Liver (tissue), 9 donors: ENCODE data around the gene KNCN. TPM values are rescaled to one million over a fixed set of nuclear protein-coding genes. Genes with fewer than 3 reads are reported as not detected.

Source experiments
- DNase-seq: peaks from one replicate; pipeline ENCODE4 v3.0.0-alpha.2; 2017; ENCODE audit warnings: low spot score
- H3K27ac ChIP-seq, 2 donors: one replicate each; pipeline ENCODE4 v1.7.0; 2013; ENCODE audit warnings: inconsistent platforms in 2 of 2, low read length in 2 of 2, control low read depth in 1 of 2, low read depth in 1 of 2, mild to moderate bottlenecking in 1 of 2
- H3K27me3 ChIP-seq, 4 donors: one replicate each; pipeline versions ENCODE4 v1.6.1 to v1.7.0; 2013; ENCODE audit warnings: low read length in 3 of 4, inconsistent platforms in 1 of 4, mild to moderate bottlenecking in 1 of 4, moderate library complexity in 1 of 4; ENCODE audit not compliant: control insufficient read depth in 4 of 4, insufficient read depth in 4 of 4
- H3K36me3 ChIP-seq, 4 donors: one replicate each; pipeline versions ENCODE4 v1.6.1 to v1.7.0; 2013; ENCODE audit warnings: low read length in 3 of 4, mild to moderate bottlenecking in 3 of 4, low read depth in 1 of 4, moderate library complexity in 1 of 4; ENCODE audit not compliant: control insufficient read depth in 4 of 4, insufficient read depth in 3 of 4
- H3K4me1 ChIP-seq, 4 donors: one replicate each; pipeline versions ENCODE4 v1.6.1 to v1.7.0; 2013; ENCODE audit warnings: low read length in 3 of 4, mild to moderate bottlenecking in 3 of 4, moderate library complexity in 1 of 4; ENCODE audit not compliant: control insufficient read depth in 4 of 4, insufficient read depth in 4 of 4
- H3K4me3 ChIP-seq, 3 donors: one replicate each; pipeline versions ENCODE4 v1.6.1 to v1.7.0; 2013; ENCODE audit warnings: low read length in 3 of 3, control low read depth in 1 of 3, low read depth in 1 of 3, mild to moderate bottlenecking in 1 of 3
- H3K9ac ChIP-seq, 2 donors: one replicate each; pipeline ENCODE4 v1.7.0; 2013; ENCODE audit warnings: low read length in 2 of 2, mild to moderate bottlenecking in 2 of 2, moderate library complexity in 2 of 2, control low read depth in 1 of 2, low read depth in 1 of 2
- H3K9me3 ChIP-seq, 4 donors: one replicate each; pipeline versions ENCODE4 v1.6.1 to v1.7.0; 2013; ENCODE audit warnings: low read length in 3 of 4; ENCODE audit not compliant: control insufficient read depth in 4 of 4
- EGR1 ChIP-seq, 2 donors: IDR thresholded peaks; 2 replicates each; pipeline ENCODE4 v1.6.1; 2016 to 2018; ENCODE audit warnings: antibody characterized with exemption in 2 of 2, low read depth in 2 of 2
- FOXA1 ChIP-seq: IDR thresholded peaks from 2 replicates; pipeline ENCODE4 v1.6.1; 2016; ENCODE audit warnings: antibody characterized with exemption
- FOXA2 ChIP-seq: IDR thresholded peaks from 2 replicates; pipeline ENCODE4 v1.6.1; 2016; ENCODE audit warnings: antibody characterized with exemption
- GABPA ChIP-seq, 2 donors: IDR thresholded peaks in 1 of 2; conservative IDR thresholded peaks in 1 of 2; 2 replicates each; pipeline ENCODE4 v1.6.1; 2016; ENCODE audit warnings: antibody characterized with exemption in 2 of 2, mild to moderate bottlenecking in 1 of 2, moderate library complexity in 1 of 2
- HNF4A ChIP-seq, 2 donors: conservative IDR thresholded peaks; 2 replicates each; pipeline ENCODE4 v1.6.1; 2016; ENCODE audit warnings: antibody characterized with exemption in 2 of 2, mild to moderate bottlenecking in 2 of 2
- HNF4G ChIP-seq: IDR thresholded peaks from 2 replicates; pipeline ENCODE4 v1.6.1; 2016; ENCODE audit warnings: antibody characterized with exemption
- JUND ChIP-seq, 2 donors: IDR thresholded peaks; 2 replicates each; pipeline ENCODE4 v1.6.1; 2016; ENCODE audit warnings: antibody characterized with exemption in 2 of 2
- NR2F2 ChIP-seq: IDR thresholded peaks from 2 replicates; pipeline ENCODE4 v1.6.1; 2016; ENCODE audit warnings: antibody characterized with exemption
- RAD21 ChIP-seq, 2 donors: IDR thresholded peaks; 2 replicates each; pipeline ENCODE4 v1.6.1; 2016; ENCODE audit warnings: antibody characterized with exemption in 2 of 2, mild to moderate bottlenecking in 2 of 2
- RXRA ChIP-seq, 2 donors: IDR thresholded peaks; 2 replicates each; pipeline ENCODE4 v1.6.1; 2017 to 2018; ENCODE audit warnings: antibody characterized with exemption in 2 of 2, mild to moderate bottlenecking in 1 of 2
- SP1 ChIP-seq: IDR thresholded peaks from 2 replicates; pipeline ENCODE4 v1.6.1; 2018; ENCODE audit warnings: antibody characterized with exemption, mild to moderate bottlenecking
- TAF1 ChIP-seq: conservative IDR thresholded peaks from 2 replicates; pipeline ENCODE4 v1.6.1; 2016; ENCODE audit warnings: antibody characterized with exemption, mild to moderate bottlenecking
- YY1 ChIP-seq: IDR thresholded peaks from 2 replicates; pipeline ENCODE4 v1.6.1; 2016; ENCODE audit warnings: antibody characterized with exemption, mild to moderate bottlenecking
- WGBS: extraction: QIAGEN DNeasy Blood & Tissue Kit; methylation state at CpG from one replicate; pipeline ENCODE4 v1.1.7; 2013; 5-methylcytosine and 5-hydroxymethylcytosine counted together
- polyA plus RNA-seq, 2 donors: library from polyadenylated mRNA; stranded (reverse) in 1 of 2; unstranded in 1 of 2; fragments of 200-250 nt in 1 of 2; fragments of >200 nt in 1 of 2; fragmentation: Nextera tagmentation in 1 of 2; extraction: Ambion mirVana in 1 of 2; gene quantifications; one replicate each; pipeline versions ENCODE4 v1.2.1 to v1.2.3, GENCODE V29; 2013 to 2015
- total RNA-seq, 2 donors: library from RNA; depleted of rRNA; stranded (reverse); fragments of >200 nt; gene quantifications; one replicate each; pipeline ENCODE4 v1.2.3, GENCODE V29; 2014
- TF ChIP-seq, protein P1 (sequence below): IDR thresholded peaks from 2 replicates; pipeline ENCODE4 v1.6.1; 2016; ENCODE audit warnings: antibody characterized with exemption, mild to moderate bottlenecking
- TF ChIP-seq, protein P2 (sequence below): IDR thresholded peaks from 2 replicates; pipeline ENCODE4 v1.6.1; 2016; ENCODE audit warnings: antibody characterized with exemption
- TF ChIP-seq, protein P3 (sequence below): IDR thresholded peaks from 2 replicates; pipeline ENCODE4 v1.6.1; 2016; ENCODE audit warnings: antibody characterized with exemption
- TF ChIP-seq, protein P4 (sequence below): fragments of 150-350 bp; IDR thresholded peaks from 2 replicates; pipeline ENCODE4 v1.5.1; 2017; ENCODE audit warnings: improper control_type of control experiment, low read depth, low read length; ENCODE audit not compliant: missing input control
- TF ChIP-seq, protein P5 (sequence below): IDR thresholded peaks from 2 replicates; pipeline ENCODE4 v1.6.1; 2016; ENCODE audit warnings: antibody characterized with exemption
- donor health status: healthy.
- donor health status: healthy.
- donor health status: healthy.
- donor health status: healthy.
- donor health status: healthy.

KNCN gene
- total and polyA plus RNA-seq, 4 donors = not detected

DNA sequence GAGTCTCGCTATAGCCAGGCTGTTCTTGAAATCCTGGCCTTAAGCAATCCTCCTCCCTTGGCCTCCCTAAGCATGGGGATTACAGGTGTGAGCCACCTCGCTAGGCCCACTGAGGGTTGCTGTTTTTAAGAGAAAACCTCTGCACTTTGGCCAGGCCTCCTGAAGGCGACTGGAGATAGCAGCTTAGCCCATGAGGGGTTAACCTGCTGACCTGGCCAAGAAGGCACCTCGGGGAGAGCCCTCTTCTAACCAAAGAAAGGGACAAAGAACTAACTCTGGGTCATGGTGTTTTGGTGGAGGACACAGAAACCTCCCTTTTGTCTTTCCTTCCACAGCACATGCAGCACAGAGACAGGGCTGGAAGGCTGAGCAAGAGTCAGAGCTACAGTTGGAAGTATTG is 17.7 kb upstream of the KNCN start:
- Histone ChIP-seq H3K36me3 (peaks cover 0 to 41% (median 21%) of the 10 kb centered on the region in 4 donors), H3K27ac (no peak overlapping the region)

More for the DNA sequence above, 17.7 kb upstream of the KNCN start:
- Histone ChIP-seq H3K9me3 (no peaks in the 10 kb centered on the region), H3K27me3 (no peaks in the 10 kb centered on the region), H3K9ac (no peak overlapping the region), H3K4me1 (no peaks in the 10 kb centered on the region), H3K4me3 (no peak overlapping the region)
- DNase-seq = no peak
- TF ChIP-seq FOXA1 (no peak), GABPA (IDR thresholded peaks at IDR 0.05 in 1 of 2, conservative IDR thresholded peaks at IDR 0.05 in 1 of 2) (no peak), HNF4G (no peak), NR2F2 (no peak), RAD21 (IDR thresholded peaks at IDR 0.05) (no peak), SP1 (no peak), EGR1 (IDR thresholded peaks at IDR 0.05; ENCODE audit: low read depth in 2 of 2) (no peak), RXRA (IDR thresholded peaks at IDR 0.05) (no peak), HNF4A (conservative IDR thresholded peaks at IDR 0.05) (no peak), FOXA2 (no peak), JUND (IDR thresholded peaks at IDR 0.05) (no peak), TAF1 (no peak), YY1 (no peak)
- TF ChIP-seq, protein P1, sequence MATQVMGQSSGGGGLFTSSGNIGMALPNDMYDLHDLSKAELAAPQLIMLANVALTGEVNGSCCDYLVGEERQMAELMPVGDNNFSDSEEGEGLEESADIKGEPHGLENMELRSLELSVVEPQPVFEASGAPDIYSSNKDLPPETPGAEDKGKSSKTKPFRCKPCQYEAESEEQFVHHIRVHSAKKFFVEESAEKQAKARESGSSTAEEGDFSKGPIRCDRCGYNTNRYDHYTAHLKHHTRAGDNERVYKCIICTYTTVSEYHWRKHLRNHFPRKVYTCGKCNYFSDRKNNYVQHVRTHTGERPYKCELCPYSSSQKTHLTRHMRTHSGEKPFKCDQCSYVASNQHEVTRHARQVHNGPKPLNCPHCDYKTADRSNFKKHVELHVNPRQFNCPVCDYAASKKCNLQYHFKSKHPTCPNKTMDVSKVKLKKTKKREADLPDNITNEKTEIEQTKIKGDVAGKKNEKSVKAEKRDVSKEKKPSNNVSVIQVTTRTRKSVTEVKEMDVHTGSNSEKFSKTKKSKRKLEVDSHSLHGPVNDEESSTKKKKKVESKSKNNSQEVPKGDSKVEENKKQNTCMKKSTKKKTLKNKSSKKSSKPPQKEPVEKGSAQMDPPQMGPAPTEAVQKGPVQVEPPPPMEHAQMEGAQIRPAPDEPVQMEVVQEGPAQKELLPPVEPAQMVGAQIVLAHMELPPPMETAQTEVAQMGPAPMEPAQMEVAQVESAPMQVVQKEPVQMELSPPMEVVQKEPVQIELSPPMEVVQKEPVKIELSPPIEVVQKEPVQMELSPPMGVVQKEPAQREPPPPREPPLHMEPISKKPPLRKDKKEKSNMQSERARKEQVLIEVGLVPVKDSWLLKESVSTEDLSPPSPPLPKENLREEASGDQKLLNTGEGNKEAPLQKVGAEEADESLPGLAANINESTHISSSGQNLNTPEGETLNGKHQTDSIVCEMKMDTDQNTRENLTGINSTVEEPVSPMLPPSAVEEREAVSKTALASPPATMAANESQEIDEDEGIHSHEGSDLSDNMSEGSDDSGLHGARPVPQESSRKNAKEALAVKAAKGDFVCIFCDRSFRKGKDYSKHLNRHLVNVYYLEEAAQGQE = no peak
- TF ChIP-seq, protein P2, sequence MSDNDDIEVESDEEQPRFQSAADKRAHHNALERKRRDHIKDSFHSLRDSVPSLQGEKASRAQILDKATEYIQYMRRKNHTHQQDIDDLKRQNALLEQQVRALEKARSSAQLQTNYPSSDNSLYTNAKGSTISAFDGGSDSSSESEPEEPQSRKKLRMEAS = no peak
- TF ChIP-seq, protein P3, sequence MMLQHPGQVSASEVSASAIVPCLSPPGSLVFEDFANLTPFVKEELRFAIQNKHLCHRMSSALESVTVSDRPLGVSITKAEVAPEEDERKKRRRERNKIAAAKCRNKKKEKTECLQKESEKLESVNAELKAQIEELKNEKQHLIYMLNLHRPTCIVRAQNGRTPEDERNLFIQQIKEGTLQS = no peak
- TF ChIP-seq, protein P4, sequence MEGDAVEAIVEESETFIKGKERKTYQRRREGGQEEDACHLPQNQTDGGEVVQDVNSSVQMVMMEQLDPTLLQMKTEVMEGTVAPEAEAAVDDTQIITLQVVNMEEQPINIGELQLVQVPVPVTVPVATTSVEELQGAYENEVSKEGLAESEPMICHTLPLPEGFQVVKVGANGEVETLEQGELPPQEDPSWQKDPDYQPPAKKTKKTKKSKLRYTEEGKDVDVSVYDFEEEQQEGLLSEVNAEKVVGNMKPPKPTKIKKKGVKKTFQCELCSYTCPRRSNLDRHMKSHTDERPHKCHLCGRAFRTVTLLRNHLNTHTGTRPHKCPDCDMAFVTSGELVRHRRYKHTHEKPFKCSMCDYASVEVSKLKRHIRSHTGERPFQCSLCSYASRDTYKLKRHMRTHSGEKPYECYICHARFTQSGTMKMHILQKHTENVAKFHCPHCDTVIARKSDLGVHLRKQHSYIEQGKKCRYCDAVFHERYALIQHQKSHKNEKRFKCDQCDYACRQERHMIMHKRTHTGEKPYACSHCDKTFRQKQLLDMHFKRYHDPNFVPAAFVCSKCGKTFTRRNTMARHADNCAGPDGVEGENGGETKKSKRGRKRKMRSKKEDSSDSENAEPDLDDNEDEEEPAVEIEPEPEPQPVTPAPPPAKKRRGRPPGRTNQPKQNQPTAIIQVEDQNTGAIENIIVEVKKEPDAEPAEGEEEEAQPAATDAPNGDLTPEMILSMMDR = no peak
- TF ChIP-seq, protein P5, sequence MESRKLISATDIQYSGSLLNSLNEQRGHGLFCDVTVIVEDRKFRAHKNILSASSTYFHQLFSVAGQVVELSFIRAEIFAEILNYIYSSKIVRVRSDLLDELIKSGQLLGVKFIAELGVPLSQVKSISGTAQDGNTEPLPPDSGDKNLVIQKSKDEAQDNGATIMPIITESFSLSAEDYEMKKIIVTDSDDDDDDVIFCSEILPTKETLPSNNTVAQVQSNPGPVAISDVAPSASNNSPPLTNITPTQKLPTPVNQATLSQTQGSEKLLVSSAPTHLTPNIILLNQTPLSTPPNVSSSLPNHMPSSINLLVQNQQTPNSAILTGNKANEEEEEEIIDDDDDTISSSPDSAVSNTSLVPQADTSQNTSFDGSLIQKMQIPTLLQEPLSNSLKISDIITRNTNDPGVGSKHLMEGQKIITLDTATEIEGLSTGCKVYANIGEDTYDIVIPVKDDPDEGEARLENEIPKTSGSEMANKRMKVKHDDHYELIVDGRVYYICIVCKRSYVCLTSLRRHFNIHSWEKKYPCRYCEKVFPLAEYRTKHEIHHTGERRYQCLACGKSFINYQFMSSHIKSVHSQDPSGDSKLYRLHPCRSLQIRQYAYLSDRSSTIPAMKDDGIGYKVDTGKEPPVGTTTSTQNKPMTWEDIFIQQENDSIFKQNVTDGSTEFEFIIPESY = no peak
- 90% methylated on average over 4 of the region's 4 CpGs for WGBS
